ENCODE measurements around the gene KDM4F. TPM values are rescaled to one million over a fixed set of nuclear protein-coding genes. Genes with fewer than 3 reads are reported as not detected.
"Not testable (repeated sequence)": the region's sequence is repeated elsewhere in the genome, so short reads cannot be mapped to it uniquely, and the experiment has no call there.

KDM4F gene
- total RNA-seq (not detected), polyA plus RNA-seq (ENCODE audit: insufficient read depth, low read depth, low replicate concordance) (not detected)
- long read RNA-seq, donor 1: 0 reads
- long read RNA-seq, donor 2: 0 reads
- long read RNA-seq, donor 3: 0 reads
- long read RNA-seq, donor 4: 0 reads
- long read RNA-seq, donor 5: 0 reads
- long read RNA-seq, donor 6: 0 reads
- long read RNA-seq, donor 7: 0 reads
- long read RNA-seq, donor 8: 0 reads
- long read RNA-seq, donor 9: 0 reads
- long read RNA-seq, donor 10: 0 reads

DNA sequence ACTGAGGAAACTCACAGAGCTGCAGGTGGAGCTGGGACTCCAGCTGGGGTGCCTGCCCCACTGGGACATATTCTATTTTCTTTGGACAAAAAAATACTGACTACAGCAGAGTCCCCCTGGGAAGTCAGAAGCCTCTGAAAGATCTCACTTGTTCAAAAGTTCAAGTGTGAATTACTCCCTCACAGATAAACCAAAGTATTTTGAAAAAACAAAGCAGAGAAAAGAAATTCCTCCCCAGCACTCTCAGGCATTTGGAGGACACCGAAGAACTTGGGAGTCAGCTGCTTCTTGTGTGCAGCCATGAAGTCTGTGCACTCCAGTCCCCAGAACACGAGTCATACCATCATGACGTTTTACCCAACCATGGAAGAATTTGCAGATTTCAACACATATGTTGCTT, at the start of gene KDM4F:
KDM4F (plus strand) TSS at position 301 of the 400 bp plus-strand sequence.
- H3K9me3 ChIP-seq (ENCODE audit: control insufficient read depth in 2 of 3, insufficient read depth in 1 of 3, low read length in 3 of 3); intact Hi-C loops (cut with DNase I); H3K27me3 ChIP-seq (ENCODE audit: control insufficient read depth, insufficient read depth, low read length); FAIRE-seq; H3K36me3 ChIP-seq (ENCODE audit: control insufficient read depth in 2 of 3, insufficient read depth in 3 of 3, low read length in 3 of 3); H3K4me1 ChIP-seq (ENCODE audit: control insufficient read depth in 2 of 3, insufficient read depth in 2 of 3, low read depth in 1 of 3, low read length in 3 of 3); H3K9ac ChIP-seq (ENCODE audit: low read length in 3 of 3); DNase-seq; H3K27ac ChIP-seq (ENCODE audit: low read depth in 2 of 2, low read length in 2 of 2); H3K4me3 ChIP-seq (ENCODE audit: low read length in 3 of 3): not testable (repeated sequence)

DNA sequence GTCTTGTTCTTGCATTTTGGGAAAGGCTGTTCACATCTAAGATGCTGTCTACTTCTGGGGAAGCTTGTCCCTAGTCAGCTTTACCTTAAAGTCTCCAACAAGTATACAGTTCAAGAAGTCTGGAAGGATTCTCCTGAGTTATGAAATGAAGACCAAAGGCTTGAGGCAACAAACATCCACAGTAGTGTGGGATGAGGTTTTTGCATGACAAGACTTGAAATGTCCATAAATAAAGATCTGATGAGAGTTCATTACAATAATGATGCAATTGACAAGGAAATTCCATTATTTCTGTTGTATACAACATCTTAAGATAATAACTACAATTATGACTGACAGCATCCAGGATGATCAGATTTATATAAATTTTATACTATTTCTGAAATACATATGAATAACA, 45.5 kb upstream of the KDM4F start:
- Histone ChIP-seq H3K27me3 (ENCODE audit: control insufficient read depth, insufficient read depth, low read length) (no peaks in the 10 kb centered on the region), H3K36me3 (ENCODE audit: control insufficient read depth in 2 of 3, insufficient read depth in 3 of 3, low read length in 3 of 3) (no peaks in the 10 kb centered on the region), H3K9me3 (ENCODE audit: control insufficient read depth in 2 of 3, insufficient read depth in 1 of 3, low read length in 3 of 3) (no peaks in the 10 kb centered on the region), H3K4me3 (ENCODE audit: low read length in 3 of 3) (no peak overlapping the region), H3K9ac (ENCODE audit: low read length in 3 of 3) (no peak overlapping the region), H3K4me1 (ENCODE audit: control insufficient read depth in 2 of 3, insufficient read depth in 2 of 3, low read depth in 1 of 3, low read length in 3 of 3) (no peaks in the 10 kb centered on the region), H3K27ac (ENCODE audit: low read depth in 2 of 2, low read length in 2 of 2) (no peak overlapping the region)
- DNase-seq: no peak
- intact Hi-C loops (cut with DNase I): no loop called here
- TF ChIP-seq, protein P1, sequence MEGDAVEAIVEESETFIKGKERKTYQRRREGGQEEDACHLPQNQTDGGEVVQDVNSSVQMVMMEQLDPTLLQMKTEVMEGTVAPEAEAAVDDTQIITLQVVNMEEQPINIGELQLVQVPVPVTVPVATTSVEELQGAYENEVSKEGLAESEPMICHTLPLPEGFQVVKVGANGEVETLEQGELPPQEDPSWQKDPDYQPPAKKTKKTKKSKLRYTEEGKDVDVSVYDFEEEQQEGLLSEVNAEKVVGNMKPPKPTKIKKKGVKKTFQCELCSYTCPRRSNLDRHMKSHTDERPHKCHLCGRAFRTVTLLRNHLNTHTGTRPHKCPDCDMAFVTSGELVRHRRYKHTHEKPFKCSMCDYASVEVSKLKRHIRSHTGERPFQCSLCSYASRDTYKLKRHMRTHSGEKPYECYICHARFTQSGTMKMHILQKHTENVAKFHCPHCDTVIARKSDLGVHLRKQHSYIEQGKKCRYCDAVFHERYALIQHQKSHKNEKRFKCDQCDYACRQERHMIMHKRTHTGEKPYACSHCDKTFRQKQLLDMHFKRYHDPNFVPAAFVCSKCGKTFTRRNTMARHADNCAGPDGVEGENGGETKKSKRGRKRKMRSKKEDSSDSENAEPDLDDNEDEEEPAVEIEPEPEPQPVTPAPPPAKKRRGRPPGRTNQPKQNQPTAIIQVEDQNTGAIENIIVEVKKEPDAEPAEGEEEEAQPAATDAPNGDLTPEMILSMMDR (IDR thresholded peaks at IDR 0.05; ENCODE audit: borderline replicate concordance, extremely low read depth, insufficient read depth): no peak
- FAIRE-seq: no peak

DNA sequence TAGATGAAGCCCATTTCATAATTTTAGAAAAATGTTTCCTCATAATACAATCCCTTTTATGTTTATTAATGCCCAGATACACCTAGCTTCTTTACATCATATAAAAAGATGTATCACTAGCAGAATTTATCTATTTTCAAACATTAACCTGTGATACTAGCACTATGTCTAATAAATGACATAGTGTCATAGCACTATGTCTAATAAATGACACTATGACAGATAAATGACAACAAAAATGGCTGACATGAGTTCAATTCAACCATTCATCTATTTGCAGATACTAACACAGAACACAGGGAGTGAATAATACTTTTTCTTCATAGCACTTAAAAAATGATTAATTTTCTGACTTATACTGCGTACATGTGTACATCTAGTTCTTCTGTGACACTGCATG, 43.6 kb upstream of the KDM4F start:
- H3K4me1 ChIP-seq (ENCODE audit: control insufficient read depth in 2 of 3, insufficient read depth in 2 of 3, low read depth in 1 of 3, low read length in 3 of 3): no peaks in the 10 kb centered on the region
- H3K9ac ChIP-seq (ENCODE audit: low read length in 3 of 3): no peak overlapping the region
- H3K27ac ChIP-seq (ENCODE audit: low read depth in 2 of 2, low read length in 2 of 2): no peak overlapping the region
- no peaks in the 10 kb centered on the region for H3K9me3 ChIP-seq (ENCODE audit: control insufficient read depth in 2 of 3, insufficient read depth in 1 of 3, low read length in 3 of 3)
- DNase-seq: no peak
- H3K4me3 ChIP-seq (ENCODE audit: low read length in 3 of 3): no peak overlapping the region
- intact Hi-C loops (cut with DNase I): no loop called here
- TF ChIP-seq, protein P1 (IDR thresholded peaks at IDR 0.05; ENCODE audit: borderline replicate concordance, extremely low read depth, insufficient read depth): no peak
- no peak for FAIRE-seq
- H3K27me3 ChIP-seq (ENCODE audit: control insufficient read depth, insufficient read depth, low read length): no peaks in the 10 kb centered on the region
- H3K36me3 ChIP-seq (ENCODE audit: control insufficient read depth in 2 of 3, insufficient read depth in 3 of 3, low read length in 3 of 3): no peaks in the 10 kb centered on the region

DNA sequence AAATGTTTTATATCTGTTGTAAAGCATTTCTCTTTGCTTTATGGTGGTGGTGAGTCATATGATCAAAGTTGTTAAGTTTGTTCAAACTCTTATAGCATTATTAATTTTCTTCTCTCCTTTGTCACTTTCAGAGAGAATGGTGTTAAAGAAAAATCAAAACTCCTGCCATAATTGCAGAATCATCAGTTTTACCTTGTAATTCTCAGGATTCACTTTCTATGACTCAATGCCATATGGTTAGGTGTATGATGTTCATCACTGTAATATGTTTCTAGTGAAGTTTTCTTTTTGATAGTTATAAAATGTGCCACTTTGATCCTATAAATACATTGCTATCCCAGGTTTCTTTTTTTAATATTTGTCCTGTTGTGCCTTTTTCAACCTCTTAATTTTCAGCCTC, 37.8 kb upstream of the KDM4F start:
- intact Hi-C loops (cut with DNase I): no loop called here
- Histone ChIP-seq H3K27ac (ENCODE audit: low read depth in 2 of 2, low read length in 2 of 2) (no peak overlapping the region), H3K36me3 (ENCODE audit: control insufficient read depth in 2 of 3, insufficient read depth in 3 of 3, low read length in 3 of 3) (no peaks in the 10 kb centered on the region), H3K27me3 (ENCODE audit: control insufficient read depth, insufficient read depth, low read length) (no peaks in the 10 kb centered on the region), H3K4me1 (ENCODE audit: control insufficient read depth in 2 of 3, insufficient read depth in 2 of 3, low read depth in 1 of 3, low read length in 3 of 3) (no peaks in the 10 kb centered on the region), H3K4me3 (ENCODE audit: low read length in 3 of 3) (no peak overlapping the region), H3K9ac (ENCODE audit: low read length in 3 of 3) (no peak overlapping the region), H3K9me3 (ENCODE audit: control insufficient read depth in 2 of 3, insufficient read depth in 1 of 3, low read length in 3 of 3) (no peaks in the 10 kb centered on the region)
- FAIRE-seq: no peak
- DNase-seq: no peak
- TF ChIP-seq, protein P1 (IDR thresholded peaks at IDR 0.05; ENCODE audit: borderline replicate concordance, extremely low read depth, insufficient read depth): no peak

Data from kidney (tissue), 22 donors.